GM12878 (cell line): ENCODE results near the gene IL17RA. TPM values are rescaled to one million over a fixed set of nuclear protein-coding genes. Genes with fewer than 3 reads are reported as not detected.

Experiments
- ATAC-seq: fragments of 200-7000 bp; cut with Tn5 transposase; 3 replicates; pipeline ENCODE4 v1.9.1; 2020; ENCODE audit warnings: mild to moderate bottlenecking, moderate library complexity
- BruUV-seq: library from RNA; stranded (reverse); fragments of 400-500 nt; replicated peaks from 2 replicates; lab custom pipeline; 2021; lab: Mats Ljungman, UMichigan
- CTCF ChIA-PET: fragments of 300-600 bp; sonication (Branson Sonifier 250); formaldehyde crosslinking; extraction: SDS; loops from one replicate; lab custom pipeline; 2021; ENCODE audit warnings: inconsistent platforms; lab: Yijun Ruan, JAX
- POLR2A ChIA-PET: fragments of 350-600 bp; formaldehyde crosslinking; extraction: SDS; loops from one replicate; lab custom pipeline; 2021; ENCODE audit warnings: inconsistent platforms; lab: Charles Lee
- RAD21 ChIA-PET: fragments of 300-600 bp; sonication (Branson Sonifier 250); formaldehyde crosslinking; loops from one replicate; lab custom pipeline; 2023; ENCODE audit warnings: antibody characterized with exemption; ENCODE audit not compliant: unreplicated experiment; lab: Charles Lee
- SMC1A ChIA-PET: fragments of 300-600 bp; sonication (Branson Sonifier 250); formaldehyde crosslinking; loops from one replicate; lab custom pipeline; 2023; ENCODE audit not compliant: unreplicated experiment, uncharacterized antibody; lab: Charles Lee
- DNase-seq: peaks from one replicate; pipeline ENCODE4 v3.0.0-alpha.2; 2011; ENCODE audit warnings: low read depth, low spot score
- FAIRE-seq: peaks from 3 replicates; lab custom pipeline; 2011; peaks lifted over from hg19 to GRCh38; lab: Jason Lieb, UNC
- H2AFZ ChIP-seq: 2 replicates; pipeline ENCODE4 v1.6.0; 2011; ENCODE audit warnings: low read depth, low read length, control low read depth; ENCODE audit not compliant: control insufficient read depth
- H3K27ac ChIP-seq: 2 replicates; pipeline ENCODE4 v1.5.1; 2011; ENCODE audit warnings: control low read depth; ENCODE audit not compliant: control insufficient read depth, insufficient read depth
- H3K27me3 ChIP-seq, 2 experiments: replicated peaks in 1 of 2; 2 replicates each; pipeline versions ENCODE4 v1.6.0 to v1.6.1; 2011; ENCODE audit warnings: low read length in 1 of 2; ENCODE audit not compliant: control insufficient read depth in 2 of 2, insufficient read depth in 2 of 2
- H3K36me3 ChIP-seq, 2 experiments: 2 replicates each; pipeline ENCODE4 v1.5.1; 2011; ENCODE audit warnings: low read length in 1 of 2; ENCODE audit not compliant: control insufficient read depth in 2 of 2, insufficient read depth in 2 of 2
- H3K4me1 ChIP-seq: 2 replicates; pipeline ENCODE4 v1.6.1; 2011; ENCODE audit warnings: mild to moderate bottlenecking, low read length, moderate library complexity, mixed read lengths; ENCODE audit not compliant: control insufficient read depth, insufficient read depth
- H3K4me2 ChIP-seq: 2 replicates; pipeline ENCODE4 v1.6.0; 2011; ENCODE audit warnings: control low read depth; ENCODE audit not compliant: control insufficient read depth, insufficient read depth
- H3K4me3 ChIP-seq: fragments of 200-600 bp; sonication (generic); 2 replicates; pipeline ENCODE4 v1.5.1; 2016
- H3K79me2 ChIP-seq: 2 replicates; pipeline ENCODE4 v1.6.0; 2011; ENCODE audit warnings: low read length; ENCODE audit not compliant: control insufficient read depth, insufficient read depth
- H3K9ac ChIP-seq: 2 replicates; pipeline ENCODE4 v1.8.0; 2011; ENCODE audit warnings: low read length, control low read depth, mixed read lengths; ENCODE audit not compliant: control insufficient read depth, insufficient read depth
- H3K9me3 ChIP-seq: replicated peaks from 3 replicates; pipeline ENCODE4 v1.5.1; 2011; ENCODE audit warnings: mild to moderate bottlenecking, low read length; ENCODE audit not compliant: control insufficient read depth, insufficient read depth
- H4K20me1 ChIP-seq: 2 replicates; pipeline ENCODE4 v1.6.0; 2011; ENCODE audit not compliant: control insufficient read depth, insufficient read depth
- CBX3 ChIP-seq: fragments of 200-600 bp; sonication (generic); IDR thresholded peaks from 2 replicates; pipeline ENCODE4 v1.6.1; 2016; ENCODE audit warnings: low read depth, borderline replicate concordance
- ETV6 ChIP-seq, 2 experiments: fragments of 450-650 bp in 1 of 2; IDR thresholded peaks in 1 of 2; conservative IDR thresholded peaks in 1 of 2; 2 replicates each; pipeline ENCODE4 v1.6.1; 2014; ENCODE audit warnings: antibody characterized with exemption in 1 of 2, borderline replicate concordance in 1 of 2, low read depth in 1 of 2, mild to moderate bottlenecking in 1 of 2, moderate library complexity in 1 of 2
- HSF1 ChIP-seq: fragments of 150-350 bp; IDR thresholded peaks from 2 replicates; pipeline ENCODE4 v1.6.1; 2014; ENCODE audit warnings: mild to moderate bottlenecking, low read depth, low read length
- IKZF1 ChIP-seq: fragments of 450-650 bp; conservative IDR thresholded peaks from 2 replicates; pipeline ENCODE4 v1.6.1; 2017; ENCODE audit warnings: antibody characterized with exemption, mild to moderate bottlenecking
- MEF2A ChIP-seq: IDR thresholded peaks from 2 replicates; pipeline ENCODE4 v1.6.1; 2011; ENCODE audit warnings: low read depth, mild to moderate bottlenecking, low read length, moderate library complexity; ENCODE audit not compliant: insufficient read depth
- MTA2 ChIP-seq: fragments of 450-650 bp; IDR thresholded peaks from 2 replicates; pipeline ENCODE4 v1.6.1; 2016; ENCODE audit warnings: low read depth, mild to moderate bottlenecking, moderate library complexity
- RAD51 ChIP-seq: fragments of 450-650 bp; IDR thresholded peaks from 2 replicates; pipeline ENCODE4 v1.6.1; 2016; ENCODE audit warnings: moderate library complexity, mild to moderate bottlenecking, inconsistent platforms
- SMC3 ChIP-seq: IDR thresholded peaks from 2 replicates; pipeline ENCODE4 v1.6.1; 2011; ENCODE audit warnings: low read length, improper control_type of control experiment, borderline replicate concordance
- TAF1 ChIP-seq: IDR thresholded peaks from 2 replicates; pipeline ENCODE4 v1.6.1; 2011; ENCODE audit warnings: mild to moderate bottlenecking, low read depth, low read length, borderline replicate concordance
- ZNF274 ChIP-seq: IDR thresholded peaks from one replicate; pipeline ENCODE4 v1.8.0; 2011; ENCODE audit not compliant: insufficient read length, insufficient read depth
- WGBS: methylation state at CpG from one replicate; pipeline ENCODE4 v1.1.6; 2016; ENCODE audit warnings: low lambda C conversion rate; ENCODE audit not compliant: insufficient replicate concordance, insufficient coverage; ENCODE audit errors: missing lambda C conversion rate; 5-methylcytosine and 5-hydroxymethylcytosine counted together
- in situ Hi-C: fragments of 300-500 bp; cut with MboI; formaldehyde crosslinking; loops from 9 replicates; pipeline ENCODE4 v1.14.3; 2018; ENCODE audit warnings: mixed read lengths
- intact Hi-C: fragments of 100-400 bp; cut with micrococcal nuclease; formaldehyde crosslinking; loops from one replicate; pipeline ENCODE4 v1.14.2; 2022; ENCODE audit not compliant: unreplicated experiment
- polyA plus RNA-seq, 11 experiments: library from polyadenylated mRNA; depleted of rRNA in 4 of 11; unstranded in 6 of 11; stranded (reverse) in 5 of 11; fragments of >200 nt; fragmentation: Nextera tagmentation in 4 of 11; fragmentation: Illumina TruSeq in 1 of 11; extraction: Ambion mirVana in 4 of 11; extraction: Trizol in 1 of 11; gene quantifications; 1 replicate in 1 of 11; 2 replicates in 10 of 11; pipeline versions ENCODE4 v1.2.1 to v1.2.3, GENCODE V29; 2011 to 2016; ENCODE audit warnings: inconsistent platforms in 2 of 11, missing spikeins in 2 of 11, low read depth in 1 of 11
- total RNA-seq, 4 experiments: library from RNA; depleted of rRNA in 3 of 4; stranded (reverse); fragments of >200 nt in 3 of 4; fragmentation: Illumina TruSeq in 1 of 4; extraction: Trizol in 1 of 4; gene quantifications; 2 replicates each; pipeline versions ENCODE4 v1.2.1 to v1.2.3, GENCODE V29; 2013 to 2021
- TF ChIP-seq, protein P1 (sequence below), 3 experiments: IDR thresholded peaks in 2 of 3; conservative IDR thresholded peaks in 1 of 3; 2 replicates each; pipeline ENCODE4 v1.5.1; 2011; ENCODE audit warnings: low read depth in 3 of 3, low read length in 3 of 3, mild to moderate bottlenecking in 3 of 3, control low read depth in 2 of 3, moderate library complexity in 2 of 3, inconsistent platforms in 1 of 3, mixed read lengths in 1 of 3; ENCODE audit not compliant: control insufficient read depth in 2 of 3, insufficient read depth in 1 of 3; ENCODE audit errors: extremely low read depth in 1 of 3
- TF ChIP-seq, protein P2 (sequence below): fragments of 450-650 bp; IDR thresholded peaks from 2 replicates; pipeline ENCODE4 v1.6.1; 2017; ENCODE audit warnings: borderline replicate concordance
- TF ChIP-seq, protein P3 (sequence below): fragments of 450-650 bp; conservative IDR thresholded peaks from 2 replicates; pipeline ENCODE4 v1.6.1; 2017; ENCODE audit warnings: mild to moderate bottlenecking, moderate library complexity

IL17RA gene
- total and polyA plus RNA-seq, 10 of the 15 experiments (the other 5 are each of a cell fraction or from before 2014, with no cell fraction given), result 0.71 to 10.2 (median 4.2) TPM

DNA sequence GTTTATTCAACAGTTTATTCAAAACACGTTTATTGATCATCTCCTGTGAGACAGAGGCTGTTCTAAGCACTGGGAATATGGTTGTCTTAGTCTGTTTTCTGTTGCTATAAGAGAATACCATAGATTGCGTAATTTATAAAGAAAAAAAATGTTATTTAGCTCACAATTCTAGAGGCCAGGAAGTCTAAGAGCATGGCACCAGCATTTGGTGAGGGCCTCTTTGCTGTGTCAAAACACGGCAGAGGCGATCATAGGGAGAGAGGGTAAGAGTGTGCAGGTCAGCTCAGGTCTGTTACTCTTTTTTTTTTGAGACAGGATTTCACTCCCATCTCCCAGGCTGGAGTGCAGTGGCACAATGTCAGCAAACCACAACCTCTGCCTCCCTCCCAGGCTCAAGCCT, 5.2 kb upstream of the IL17RA start:
- in situ Hi-C loops, result loop anchor here (5.0 kb wide), 1 partner anchor 423 kb away; no protein-coding TSS in a partner anchor
- Histone ChIP-seq H3K4me2 (no peak overlapping the region), H3K27me3 (no peaks in the 10 kb centered on the region), H3K27ac (no peak overlapping the region), H3K79me2 (no peaks in the 10 kb centered on the region), H2AFZ (no peak overlapping the region), H3K4me3 (no peak overlapping the region), H3K4me1 (peaks cover 3% of the 10 kb centered on the region; the same call in 1 of the 2 replicates)
- 83% methylated on average over 4 of the region's 4 CpGs for WGBS
- intact Hi-C loops, result no loop called here
- no peak for DNase-seq
- ChIA-PET RAD21 (no interaction called here), SMC1A (interaction anchor here (1.7 kb wide), 1 partner anchor 92 kb away, joined by 4 read pairs; no protein-coding TSS in a partner anchor), CTCF (interaction anchor here (0.6 kb wide), 1 partner anchor 82 kb away, joined by 4 read pairs; no protein-coding TSS in a partner anchor), POLR2A (no interaction called here)
- TF ChIP-seq, protein P1, sequence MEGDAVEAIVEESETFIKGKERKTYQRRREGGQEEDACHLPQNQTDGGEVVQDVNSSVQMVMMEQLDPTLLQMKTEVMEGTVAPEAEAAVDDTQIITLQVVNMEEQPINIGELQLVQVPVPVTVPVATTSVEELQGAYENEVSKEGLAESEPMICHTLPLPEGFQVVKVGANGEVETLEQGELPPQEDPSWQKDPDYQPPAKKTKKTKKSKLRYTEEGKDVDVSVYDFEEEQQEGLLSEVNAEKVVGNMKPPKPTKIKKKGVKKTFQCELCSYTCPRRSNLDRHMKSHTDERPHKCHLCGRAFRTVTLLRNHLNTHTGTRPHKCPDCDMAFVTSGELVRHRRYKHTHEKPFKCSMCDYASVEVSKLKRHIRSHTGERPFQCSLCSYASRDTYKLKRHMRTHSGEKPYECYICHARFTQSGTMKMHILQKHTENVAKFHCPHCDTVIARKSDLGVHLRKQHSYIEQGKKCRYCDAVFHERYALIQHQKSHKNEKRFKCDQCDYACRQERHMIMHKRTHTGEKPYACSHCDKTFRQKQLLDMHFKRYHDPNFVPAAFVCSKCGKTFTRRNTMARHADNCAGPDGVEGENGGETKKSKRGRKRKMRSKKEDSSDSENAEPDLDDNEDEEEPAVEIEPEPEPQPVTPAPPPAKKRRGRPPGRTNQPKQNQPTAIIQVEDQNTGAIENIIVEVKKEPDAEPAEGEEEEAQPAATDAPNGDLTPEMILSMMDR (IDR thresholded peaks at IDR 0.05 in 2 of 3, conservative IDR thresholded peaks at IDR 0.05 in 1 of 3; ENCODE audit: control insufficient read depth in 2 of 3, extremely low read depth in 1 of 3, insufficient read depth in 1 of 3, low read depth in 3 of 3, low read length in 3 of 3), result no peak
- TF ChIP-seq MEF2A, result no peak
- TF ChIP-seq ZNF274, result no peak
- no peak for TF ChIP-seq RAD51
- no peak for TF ChIP-seq CBX3
- TF ChIP-seq TAF1, result no peak
- TF ChIP-seq, protein P2, sequence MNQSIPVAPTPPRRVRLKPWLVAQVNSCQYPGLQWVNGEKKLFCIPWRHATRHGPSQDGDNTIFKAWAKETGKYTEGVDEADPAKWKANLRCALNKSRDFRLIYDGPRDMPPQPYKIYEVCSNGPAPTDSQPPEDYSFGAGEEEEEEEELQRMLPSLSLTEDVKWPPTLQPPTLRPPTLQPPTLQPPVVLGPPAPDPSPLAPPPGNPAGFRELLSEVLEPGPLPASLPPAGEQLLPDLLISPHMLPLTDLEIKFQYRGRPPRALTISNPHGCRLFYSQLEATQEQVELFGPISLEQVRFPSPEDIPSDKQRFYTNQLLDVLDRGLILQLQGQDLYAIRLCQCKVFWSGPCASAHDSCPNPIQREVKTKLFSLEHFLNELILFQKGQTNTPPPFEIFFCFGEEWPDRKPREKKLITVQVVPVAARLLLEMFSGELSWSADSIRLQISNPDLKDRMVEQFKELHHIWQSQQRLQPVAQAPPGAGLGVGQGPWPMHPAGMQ, result no peak
- TF ChIP-seq ETV6 (conservative IDR thresholded peaks at IDR 0.05 in 1 of 2, IDR thresholded peaks at IDR 0.05 in 1 of 2; ENCODE audit: borderline replicate concordance in 1 of 2, low read depth in 1 of 2), result no peak
- TF ChIP-seq, protein P3, sequence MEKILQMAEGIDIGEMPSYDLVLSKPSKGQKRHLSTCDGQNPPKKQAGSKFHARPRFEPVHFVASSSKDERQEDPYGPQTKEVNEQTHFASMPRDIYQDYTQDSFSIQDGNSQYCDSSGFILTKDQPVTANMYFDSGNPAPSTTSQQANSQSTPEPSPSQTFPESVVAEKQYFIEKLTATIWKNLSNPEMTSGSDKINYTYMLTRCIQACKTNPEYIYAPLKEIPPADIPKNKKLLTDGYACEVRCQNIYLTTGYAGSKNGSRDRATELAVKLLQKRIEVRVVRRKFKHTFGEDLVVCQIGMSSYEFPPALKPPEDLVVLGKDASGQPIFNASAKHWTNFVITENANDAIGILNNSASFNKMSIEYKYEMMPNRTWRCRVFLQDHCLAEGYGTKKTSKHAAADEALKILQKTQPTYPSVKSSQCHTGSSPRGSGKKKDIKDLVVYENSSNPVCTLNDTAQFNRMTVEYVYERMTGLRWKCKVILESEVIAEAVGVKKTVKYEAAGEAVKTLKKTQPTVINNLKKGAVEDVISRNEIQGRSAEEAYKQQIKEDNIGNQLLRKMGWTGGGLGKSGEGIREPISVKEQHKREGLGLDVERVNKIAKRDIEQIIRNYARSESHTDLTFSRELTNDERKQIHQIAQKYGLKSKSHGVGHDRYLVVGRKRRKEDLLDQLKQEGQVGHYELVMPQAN, result no peak
- no peak for TF ChIP-seq MTA2
- no peak for TF ChIP-seq SMC3
- no peak for TF ChIP-seq IKZF1
- no peak for TF ChIP-seq HSF1
- TF ChIP-seq, all 136 proteins: peak for 0
- no TSS peak for BruUV-seq
- FAIRE-seq, result no peak
- ATAC-seq, result no peak
- H3K9ac ChIP-seq, result no peak overlapping the region
- H3K36me3 ChIP-seq, result no peaks in the 10 kb centered on the region
- no peaks in the 10 kb centered on the region for H3K9me3 ChIP-seq
- H4K20me1 ChIP-seq, result no peaks in the 10 kb centered on the region
